MCF 10A (cell line): ENCODE measurements around the gene IKZF3. TPM values are rescaled to one million over a fixed set of nuclear protein-coding genes. Genes with fewer than 3 reads are reported as not detected.
A peak's percentile ranks its signal among the peaks of the same experiment; 100 is the strongest.
"Not testable (repeated sequence)": the region's sequence is repeated elsewhere in the genome, so short reads cannot be mapped to it uniquely, and the experiment has no call there.

ENCODE experiments used
- BruUV-seq: library from RNA; stranded (reverse); fragments of 400-500 nt; replicated peaks from 2 replicates; lab custom pipeline; 2021; lab: Mats Ljungman, UMichigan
- CTCF ChIA-PET: fragments of 300-600 bp; sonication (Branson Sonifier 250); formaldehyde crosslinking; extraction: SDS; loops from one replicate; lab custom pipeline; 2021; ENCODE audit warnings: antibody characterized with exemption, inconsistent platforms; lab: Yijun Ruan, JAX
- POLR2A ChIA-PET: fragments of 300-600, 350-650 bp; sonication (Branson Sonifier 250); formaldehyde crosslinking; extraction: SDS; loops from one replicate; lab custom pipeline; 2020; ENCODE audit warnings: antibody characterized with exemption, inconsistent platforms; lab: Yijun Ruan, JAX
- DNase-seq: peaks from one replicate; pipeline ENCODE4 v3.0.0-alpha.2; 2018; ENCODE audit not compliant: unreplicated experiment
- H3K27ac Mint-ChIP-seq: one replicate; pipeline ENCODE4 v1.8.0; 2022; ENCODE audit warnings: mild to moderate bottlenecking, low read depth, mixed read lengths; ENCODE audit not compliant: unreplicated experiment
- H3K27me3 Mint-ChIP-seq: one replicate; pipeline ENCODE4 v1.8.0; 2022; ENCODE audit warnings: mixed read lengths; ENCODE audit not compliant: insufficient read depth, unreplicated experiment
- H3K36me3 Mint-ChIP-seq: one replicate; pipeline ENCODE4 v1.8.0; 2022; ENCODE audit warnings: mild to moderate bottlenecking, moderate library complexity, mixed read lengths; ENCODE audit not compliant: insufficient read depth, unreplicated experiment
- H3K4me1 Mint-ChIP-seq: one replicate; pipeline ENCODE4 v1.8.0; 2022; ENCODE audit warnings: mixed read lengths; ENCODE audit not compliant: insufficient read depth, unreplicated experiment
- H3K4me3 Mint-ChIP-seq: one replicate; pipeline ENCODE4 v1.8.0; 2022; ENCODE audit warnings: mild to moderate bottlenecking, moderate library complexity, mixed read lengths; ENCODE audit not compliant: unreplicated experiment
- H3K9me3 Mint-ChIP-seq: one replicate; pipeline ENCODE4 v1.8.0; 2022; ENCODE audit warnings: mixed read lengths; ENCODE audit not compliant: unreplicated experiment
- CTCF ChIP-seq: fragments of 200-600 bp; IDR thresholded peaks from one replicate; pipeline ENCODE4 v1.8.0; 2022; ENCODE audit warnings: antibody characterized with exemption, mild to moderate bottlenecking; ENCODE audit not compliant: unreplicated experiment
- intact Hi-C: fragments of 100-400 bp; cut with micrococcal nuclease; formaldehyde crosslinking; loops from 2 replicates; pipeline ENCODE4 v1.14.1; 2022
- total RNA-seq: library from RNA; stranded (reverse); gene quantifications from 2 replicates; pipeline ENCODE4 v1.2.3, GENCODE V29; 2022

IKZF3 gene
- total RNA-seq, 1 experiment from 2014 or later, result not detected

- H3K4me3 Mint-ChIP-seq, result peak overlapping the region; percentile 78
- POLR2A ChIA-PET, result interaction anchor here (1.0 to 3.8 kb wide), 12 partner anchors 9 to 250 kb away, joined by 3 to 36 read pairs (median 6); partner anchors contain the start of genes ERBB2, PGAP3, PSMD3 and STARD3
- no peaks in the 10 kb centered on the region for H3K27me3 Mint-ChIP-seq
- H3K9me3 Mint-ChIP-seq, result no peaks in the 10 kb centered on the region
- peak overlapping the region; percentile 73 for H3K27ac Mint-ChIP-seq
- CTCF ChIA-PET, result interaction anchor here (0.6 to 2.6 kb wide), 20 partner anchors 8 to 1027 kb away, joined by 3 to 19 read pairs (median 4); partner anchors contain the start of gene ERBB2
- peaks cover 10% of the 10 kb centered on the region for H3K4me1 Mint-ChIP-seq
- H3K36me3 Mint-ChIP-seq, result peaks cover 21% of the 10 kb centered on the region
- no TSS peak for BruUV-seq
- no peak for TF ChIP-seq CTCF
- DNase-seq, result no peak
- intact Hi-C loops, result no loop called here
Observed at GRCh38 chr17:39729280-39729851, 134.7 kb downstream of the IKZF3 start.

GRCh38 chr17:39727556-39727955, 136.6 kb downstream of the IKZF3 start:
- H3K36me3 Mint-ChIP-seq, result peaks cover 21% of the 10 kb centered on the region
- intact Hi-C loops, result no loop called here
- ChIA-PET CTCF (no interaction called here), POLR2A (interaction anchor here (0.6 to 3.8 kb wide), 2 partner anchors 9 to 27 kb away, joined by 4 to 36 read pairs; partner anchors contain the start of gene ERBB2)
- DNase-seq, result no peak
- H3K9me3 Mint-ChIP-seq, result no peaks in the 10 kb centered on the region
- no peak overlapping the region for H3K4me3 Mint-ChIP-seq
- H3K27me3 Mint-ChIP-seq, result no peaks in the 10 kb centered on the region
- BruUV-seq, result no TSS peak
- TF ChIP-seq CTCF, result no peak
- H3K27ac Mint-ChIP-seq, result no peak overlapping the region
- peaks cover 10% of the 10 kb centered on the region for H3K4me1 Mint-ChIP-seq

GRCh38 chr17:39726617-39727016, 137.5 kb downstream of the IKZF3 start:
- ChIA-PET POLR2A (interaction anchor here (1.7 kb wide), 1 partner anchor 27 kb away, joined by 5 read pairs; the partner anchor contains the start of gene ERBB2), CTCF (no interaction called here)
- H3K27ac Mint-ChIP-seq, result peak overlapping the region; percentile 19
- no peak for TF ChIP-seq CTCF
- no peaks in the 10 kb centered on the region for H3K27me3 Mint-ChIP-seq
- no peak for DNase-seq
- peaks cover 21% of the 10 kb centered on the region for H3K36me3 Mint-ChIP-seq
- intact Hi-C loops, result no loop called here
- peaks cover 10% of the 10 kb centered on the region for H3K4me1 Mint-ChIP-seq
- H3K4me3 Mint-ChIP-seq, result no peak overlapping the region
- no TSS peak for BruUV-seq
- no peaks in the 10 kb centered on the region for H3K9me3 Mint-ChIP-seq

- CTCF ChIA-PET, result interaction anchor here (0.6 kb wide), 3 partner anchors 102 to 515 kb away, joined by 3 to 4 read pairs (median 3); no protein-coding TSS in a partner anchor
- H3K27me3 Mint-ChIP-seq, BruUV-seq, H3K27ac Mint-ChIP-seq, H3K4me3 Mint-ChIP-seq, H3K9me3 Mint-ChIP-seq, intact Hi-C loops, DNase-seq: not testable (repeated sequence)
- POLR2A ChIA-PET, result interaction anchor here (0.6 to 1.7 kb wide), 3 partner anchors 17 to 38 kb away, joined by 3 to 5 read pairs (median 3); partner anchors contain the start of genes ERBB2 and PGAP3
- Mint-ChIP-seq H3K36me3 (peaks cover 21% of the 10 kb centered on the region), H3K4me1 (peaks cover 10% of the 10 kb centered on the region)
Observed at GRCh38 chr17:39725923-39726322, 138.2 kb downstream of the IKZF3 start.
